Upper lobe of left lung (tissue), 4 donors: ENCODE results near the gene ZNF611.

Experiments used
- POLR2A ChIP-seq, 4 donors: fragments of 450-650 bp; IDR thresholded peaks; one replicate each; pipeline ENCODE4 v1.5.1; 2016 to 2017; ENCODE audit warnings: antibody characterized with exemption in 4 of 4, mild to moderate bottlenecking in 2 of 4
- POLR2AphosphoS5 ChIP-seq, 2 donors: sonication (generic); formaldehyde crosslinking; IDR thresholded peaks; one replicate each; pipeline ENCODE4 v1.5.1; 2017; ENCODE audit warnings: antibody characterized with exemption in 2 of 2
- TF ChIP-seq, protein P1 (sequence below), 6 experiments: fragments of 450-650 bp in 4 of 6; fragments of 200-600 bp in 2 of 6; sonication (generic) in 2 of 6; IDR thresholded peaks; one replicate each; pipeline ENCODE4 v1.5.1; 2016 to 2019; ENCODE audit warnings: antibody characterized with exemption in 6 of 6

- TF ChIP-seq, protein P1, sequence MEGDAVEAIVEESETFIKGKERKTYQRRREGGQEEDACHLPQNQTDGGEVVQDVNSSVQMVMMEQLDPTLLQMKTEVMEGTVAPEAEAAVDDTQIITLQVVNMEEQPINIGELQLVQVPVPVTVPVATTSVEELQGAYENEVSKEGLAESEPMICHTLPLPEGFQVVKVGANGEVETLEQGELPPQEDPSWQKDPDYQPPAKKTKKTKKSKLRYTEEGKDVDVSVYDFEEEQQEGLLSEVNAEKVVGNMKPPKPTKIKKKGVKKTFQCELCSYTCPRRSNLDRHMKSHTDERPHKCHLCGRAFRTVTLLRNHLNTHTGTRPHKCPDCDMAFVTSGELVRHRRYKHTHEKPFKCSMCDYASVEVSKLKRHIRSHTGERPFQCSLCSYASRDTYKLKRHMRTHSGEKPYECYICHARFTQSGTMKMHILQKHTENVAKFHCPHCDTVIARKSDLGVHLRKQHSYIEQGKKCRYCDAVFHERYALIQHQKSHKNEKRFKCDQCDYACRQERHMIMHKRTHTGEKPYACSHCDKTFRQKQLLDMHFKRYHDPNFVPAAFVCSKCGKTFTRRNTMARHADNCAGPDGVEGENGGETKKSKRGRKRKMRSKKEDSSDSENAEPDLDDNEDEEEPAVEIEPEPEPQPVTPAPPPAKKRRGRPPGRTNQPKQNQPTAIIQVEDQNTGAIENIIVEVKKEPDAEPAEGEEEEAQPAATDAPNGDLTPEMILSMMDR (IDR thresholded peaks at IDR 0.05): no peak
- no peak for TF ChIP-seq POLR2A (IDR thresholded peaks at IDR 0.05)
- TF ChIP-seq POLR2AphosphoS5 (IDR thresholded peaks at IDR 0.05): no peak
Measured at GRCh38 chr19:52687684-52688083, 47.2 kb downstream of the ZNF611 start.
